Measurements from ENCODE around the gene CDH23. TPM values are rescaled to one million over a fixed set of nuclear protein-coding genes. Genes with fewer than 3 reads are reported as not detected.

Gene CDH23
- total and polyA plus RNA-seq, 10 of the 15 experiments (the other 5 are each of a cell fraction or from before 2014, with no cell fraction given) = 0.09 to 0.40 (median 0.15) TPM; not detected in 1

DNA sequence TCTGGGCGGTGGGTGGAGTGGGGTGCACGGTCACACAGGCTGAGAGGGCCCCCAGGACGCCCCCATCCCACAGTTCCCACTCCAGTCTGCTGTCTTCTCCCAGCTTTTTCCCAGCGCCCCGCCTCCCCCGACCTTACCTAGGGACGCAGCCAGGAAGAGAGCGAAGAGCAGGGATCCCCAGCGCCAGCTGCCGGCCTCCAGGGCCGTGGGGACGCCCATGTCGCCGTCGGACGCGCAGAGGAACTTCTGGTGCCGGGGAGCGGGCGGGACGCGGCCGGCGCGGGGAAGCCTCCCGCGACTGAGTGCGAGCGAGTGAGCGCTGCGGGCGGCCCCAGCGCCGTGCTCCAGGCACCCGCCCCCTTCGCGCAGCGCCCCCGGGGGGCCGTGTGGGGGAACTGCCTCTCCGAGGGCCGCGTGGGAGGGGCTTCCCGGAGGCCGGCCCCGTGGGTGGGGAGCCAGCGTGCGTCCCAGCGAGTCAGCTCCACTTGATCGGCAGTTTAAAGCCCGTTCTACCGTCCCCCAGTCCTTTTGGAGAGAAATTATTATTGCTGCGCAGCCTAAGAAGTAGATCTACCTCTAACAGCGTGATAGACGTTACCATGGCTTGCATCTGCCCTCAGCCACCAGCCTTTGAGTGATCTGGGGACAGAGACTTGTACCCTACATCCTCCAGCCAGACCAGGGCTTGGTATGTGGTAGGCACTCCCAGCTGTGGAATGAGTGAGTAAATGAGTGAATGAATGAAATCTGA lies 376.7 kb downstream of the CDH23 start, which contains the start of gene VSIR (continued):
- TF ChIP-seq PAX5 (IDR thresholded peaks at IDR 0.05; ENCODE audit: borderline replicate concordance, low read depth, low read length) = peak; percentile 11; the same call in 1 of the 2 replicates
- no peak for TF ChIP-seq BMI1 (IDR thresholded peaks at IDR 0.05; ENCODE audit: borderline replicate concordance)
- TF ChIP-seq ZBED1 (IDR thresholded peaks at IDR 0.05; ENCODE audit: borderline replicate concordance) = no peak
- 0 out of 2 replicates have a peak, but pooled peaks have one; percentile 33 for TF ChIP-seq HCFC1 (IDR thresholded peaks at IDR 0.05; ENCODE audit: low read length)
- TF ChIP-seq TCF12 (IDR thresholded peaks at IDR 0.05; ENCODE audit: low read depth, low read length) = no peak
- TF ChIP-seq CBX5 (IDR thresholded peaks at IDR 0.05; ENCODE audit: low read depth) = no peak
- peak; percentile 88 for TF ChIP-seq BACH1 (IDR thresholded peaks at IDR 0.05; ENCODE audit: borderline replicate concordance)
- TF ChIP-seq BRCA1 (IDR thresholded peaks at IDR 0.05; ENCODE audit: low read depth, low read length) = no peak
- TF ChIP-seq, protein P1, sequence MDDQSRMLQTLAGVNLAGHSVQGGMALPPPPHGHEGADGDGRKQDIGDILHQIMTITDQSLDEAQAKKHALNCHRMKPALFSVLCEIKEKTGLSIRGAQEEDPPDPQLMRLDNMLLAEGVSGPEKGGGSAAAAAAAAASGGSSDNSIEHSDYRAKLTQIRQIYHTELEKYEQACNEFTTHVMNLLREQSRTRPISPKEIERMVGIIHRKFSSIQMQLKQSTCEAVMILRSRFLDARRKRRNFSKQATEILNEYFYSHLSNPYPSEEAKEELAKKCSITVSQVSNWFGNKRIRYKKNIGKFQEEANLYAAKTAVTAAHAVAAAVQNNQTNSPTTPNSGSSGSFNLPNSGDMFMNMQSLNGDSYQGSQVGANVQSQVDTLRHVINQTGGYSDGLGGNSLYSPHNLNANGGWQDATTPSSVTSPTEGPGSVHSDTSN (IDR thresholded peaks at IDR 0.05; ENCODE audit: insufficient replicate concordance, low read depth, low read length) = no peak
- TF ChIP-seq RAD51 (IDR thresholded peaks at IDR 0.05) = no peak
- 0 out of 2 replicates have a peak, but pooled peaks have one; percentile 11 for TF ChIP-seq NFXL1 (IDR thresholded peaks at IDR 0.05; ENCODE audit: borderline replicate concordance)
- TF ChIP-seq CREB1 (IDR thresholded peaks at IDR 0.05; ENCODE audit: low read depth) = 0 out of 2 replicates have a peak, but pooled peaks have one; percentile 9
- TF ChIP-seq TARDBP (IDR thresholded peaks at IDR 0.05; ENCODE audit: borderline replicate concordance) = no peak
- TF ChIP-seq ZNF274 (IDR thresholded peaks at IDR 0.05; ENCODE audit: insufficient read depth, insufficient read length) = no peak
- TF ChIP-seq, protein P2, sequence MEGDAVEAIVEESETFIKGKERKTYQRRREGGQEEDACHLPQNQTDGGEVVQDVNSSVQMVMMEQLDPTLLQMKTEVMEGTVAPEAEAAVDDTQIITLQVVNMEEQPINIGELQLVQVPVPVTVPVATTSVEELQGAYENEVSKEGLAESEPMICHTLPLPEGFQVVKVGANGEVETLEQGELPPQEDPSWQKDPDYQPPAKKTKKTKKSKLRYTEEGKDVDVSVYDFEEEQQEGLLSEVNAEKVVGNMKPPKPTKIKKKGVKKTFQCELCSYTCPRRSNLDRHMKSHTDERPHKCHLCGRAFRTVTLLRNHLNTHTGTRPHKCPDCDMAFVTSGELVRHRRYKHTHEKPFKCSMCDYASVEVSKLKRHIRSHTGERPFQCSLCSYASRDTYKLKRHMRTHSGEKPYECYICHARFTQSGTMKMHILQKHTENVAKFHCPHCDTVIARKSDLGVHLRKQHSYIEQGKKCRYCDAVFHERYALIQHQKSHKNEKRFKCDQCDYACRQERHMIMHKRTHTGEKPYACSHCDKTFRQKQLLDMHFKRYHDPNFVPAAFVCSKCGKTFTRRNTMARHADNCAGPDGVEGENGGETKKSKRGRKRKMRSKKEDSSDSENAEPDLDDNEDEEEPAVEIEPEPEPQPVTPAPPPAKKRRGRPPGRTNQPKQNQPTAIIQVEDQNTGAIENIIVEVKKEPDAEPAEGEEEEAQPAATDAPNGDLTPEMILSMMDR (IDR thresholded peaks at IDR 0.05 in 2 of 3, conservative IDR thresholded peaks at IDR 0.05 in 1 of 3; ENCODE audit: control insufficient read depth in 2 of 3, extremely low read depth in 1 of 3, insufficient read depth in 1 of 3, low read depth in 3 of 3, low read length in 3 of 3) = peak; percentile 86 to 97 (median 88)
- peak; percentile 48; the same call in 1 of the 2 replicates for TF ChIP-seq POLR2AphosphoS2 (IDR thresholded peaks at IDR 0.05; ENCODE audit: low read depth, low read length)
- 0 out of 2 replicates have a peak, but pooled peaks have one; percentile 56 for TF ChIP-seq PKNOX1 (IDR thresholded peaks at IDR 0.05)
- peak; percentile 51 for TF ChIP-seq SMC3 (IDR thresholded peaks at IDR 0.05; ENCODE audit: borderline replicate concordance, low read length)
- no peak for TF ChIP-seq ZZZ3 (IDR thresholded peaks at IDR 0.05; ENCODE audit: control insufficient read depth, insufficient read length, low read depth)
- peak; percentile 96 for TF ChIP-seq SMARCA5 (IDR thresholded peaks at IDR 0.05)
- TF ChIP-seq REST (IDR thresholded peaks at IDR 0.05; ENCODE audit: low read depth, low read length) = no peak
- TF ChIP-seq, protein P3, sequence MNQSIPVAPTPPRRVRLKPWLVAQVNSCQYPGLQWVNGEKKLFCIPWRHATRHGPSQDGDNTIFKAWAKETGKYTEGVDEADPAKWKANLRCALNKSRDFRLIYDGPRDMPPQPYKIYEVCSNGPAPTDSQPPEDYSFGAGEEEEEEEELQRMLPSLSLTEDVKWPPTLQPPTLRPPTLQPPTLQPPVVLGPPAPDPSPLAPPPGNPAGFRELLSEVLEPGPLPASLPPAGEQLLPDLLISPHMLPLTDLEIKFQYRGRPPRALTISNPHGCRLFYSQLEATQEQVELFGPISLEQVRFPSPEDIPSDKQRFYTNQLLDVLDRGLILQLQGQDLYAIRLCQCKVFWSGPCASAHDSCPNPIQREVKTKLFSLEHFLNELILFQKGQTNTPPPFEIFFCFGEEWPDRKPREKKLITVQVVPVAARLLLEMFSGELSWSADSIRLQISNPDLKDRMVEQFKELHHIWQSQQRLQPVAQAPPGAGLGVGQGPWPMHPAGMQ (IDR thresholded peaks at IDR 0.05; ENCODE audit: borderline replicate concordance) = no peak

Data from GM12878 (cell line).